ENCODE data around the gene ACVR2B.

Gene ACVR2B

GRCh38 chr3:38446085-38446686, 7.5 kb upstream of the ACVR2B start:
- H3K4me3 ChIP-seq (ENCODE audit: low read length), result no peak overlapping the region
- peaks cover 6% of the 10 kb centered on the region for H3K4me1 ChIP-seq (ENCODE audit: control insufficient read depth, insufficient read depth, low read length)
- no peak overlapping the region for H3K9ac ChIP-seq (ENCODE audit: low read length)
- H3K36me3 ChIP-seq (ENCODE audit: control insufficient read depth, insufficient read depth, low read length, severe bottlenecking), result no peaks in the 10 kb centered on the region
- H3K27me3 ChIP-seq (replicated peaks; ENCODE audit: control insufficient read depth, insufficient read depth, low read length), result no peaks in the 10 kb centered on the region
- H3K9me3 ChIP-seq (ENCODE audit: control insufficient read depth, low read length), result no peaks in the 10 kb centered on the region
- DNase-seq (ENCODE audit: low read depth), result no peak

- DNase-seq (ENCODE audit: low read depth), result no peak
- peaks cover 3% of the 10 kb centered on the region for H3K4me1 ChIP-seq (ENCODE audit: control insufficient read depth, insufficient read depth, low read length)
- H3K4me3 ChIP-seq (ENCODE audit: low read length), result no peak overlapping the region
- no peaks in the 10 kb centered on the region for H3K9me3 ChIP-seq (ENCODE audit: control insufficient read depth, low read length)
- H3K27me3 ChIP-seq (replicated peaks; ENCODE audit: control insufficient read depth, insufficient read depth, low read length), result no peaks in the 10 kb centered on the region
- H3K36me3 ChIP-seq (ENCODE audit: control insufficient read depth, insufficient read depth, low read length, severe bottlenecking), result no peaks in the 10 kb centered on the region
- no peak overlapping the region for H3K9ac ChIP-seq (ENCODE audit: low read length)
Measured at GRCh38 chr3:38446812-38447211, 6.9 kb upstream of the ACVR2B start.

- Histone ChIP-seq H3K4me1 (ENCODE audit: control insufficient read depth, insufficient read depth, low read length) (peaks cover 13% of the 10 kb centered on the region), H3K9me3 (ENCODE audit: control insufficient read depth, low read length) (no peaks in the 10 kb centered on the region), H3K9ac (ENCODE audit: low read length) (no peak overlapping the region), H3K36me3 (ENCODE audit: control insufficient read depth, insufficient read depth, low read length, severe bottlenecking) (no peaks in the 10 kb centered on the region), H3K4me3 (ENCODE audit: low read length) (no peak overlapping the region), H3K27me3 (replicated peaks; ENCODE audit: control insufficient read depth, insufficient read depth, low read length) (no peaks in the 10 kb centered on the region)
- DNase-seq (ENCODE audit: low read depth), result no peak
Measured at GRCh38 chr3:38450853-38451252, 2.8 kb upstream of the ACVR2B start.

GRCh38 chr3:38453913-38454177, 155 bp downstream of the ACVR2B start:
- H3K27me3 ChIP-seq (replicated peaks; ENCODE audit: control insufficient read depth, insufficient read depth, low read length), result no peaks in the 10 kb centered on the region
- peak overlapping the region; percentile 83 for H3K4me3 ChIP-seq (ENCODE audit: low read length)
- peaks cover 17% of the 10 kb centered on the region for H3K4me1 ChIP-seq (ENCODE audit: control insufficient read depth, insufficient read depth, low read length)
- peak overlapping the region; percentile 77 for H3K9ac ChIP-seq (ENCODE audit: low read length)
- no peaks in the 10 kb centered on the region for H3K36me3 ChIP-seq (ENCODE audit: control insufficient read depth, insufficient read depth, low read length, severe bottlenecking)
- no peak for DNase-seq (ENCODE audit: low read depth)
- no peaks in the 10 kb centered on the region for H3K9me3 ChIP-seq (ENCODE audit: control insufficient read depth, low read length)

GRCh38 chr3:38454178-38454883, 641 bp downstream of the ACVR2B start:
- Histone ChIP-seq H3K9me3 (ENCODE audit: control insufficient read depth, low read length) (no peaks in the 10 kb centered on the region), H3K9ac (ENCODE audit: low read length) (peak overlapping the region; percentile 77), H3K4me1 (ENCODE audit: control insufficient read depth, insufficient read depth, low read length) (peaks cover 22% of the 10 kb centered on the region), H3K4me3 (ENCODE audit: low read length) (peak overlapping the region; percentile 83), H3K36me3 (ENCODE audit: control insufficient read depth, insufficient read depth, low read length, severe bottlenecking) (no peaks in the 10 kb centered on the region), H3K27me3 (replicated peaks; ENCODE audit: control insufficient read depth, insufficient read depth, low read length) (no peaks in the 10 kb centered on the region)
- peak; percentile 61 for DNase-seq (ENCODE audit: low read depth)

- peak; percentile 70 for DNase-seq (ENCODE audit: low read depth)
- peak overlapping the region; percentile 77 for H3K9ac ChIP-seq (ENCODE audit: low read length)
- H3K4me3 ChIP-seq (ENCODE audit: low read length), result peak overlapping the region; percentile 83
- no peaks in the 10 kb centered on the region for H3K36me3 ChIP-seq (ENCODE audit: control insufficient read depth, insufficient read depth, low read length, severe bottlenecking)
- H3K9me3 ChIP-seq (ENCODE audit: control insufficient read depth, low read length), result no peaks in the 10 kb centered on the region
- H3K4me1 ChIP-seq (ENCODE audit: control insufficient read depth, insufficient read depth, low read length), result peaks cover 26% of the 10 kb centered on the region
- no peaks in the 10 kb centered on the region for H3K27me3 ChIP-seq (replicated peaks; ENCODE audit: control insufficient read depth, insufficient read depth, low read length)
Measured at GRCh38 chr3:38454884-38455638, 1.4 kb downstream of the ACVR2B start.

GRCh38 chr3:38455639-38456430, 2.1 kb downstream of the ACVR2B start:
- Histone ChIP-seq H3K4me3 (ENCODE audit: low read length) (peak overlapping the region; percentile 83), H3K4me1 (ENCODE audit: control insufficient read depth, insufficient read depth, low read length) (peaks cover 26% of the 10 kb centered on the region), H3K9ac (ENCODE audit: low read length) (peak overlapping the region; percentile 51), H3K36me3 (ENCODE audit: control insufficient read depth, insufficient read depth, low read length, severe bottlenecking) (no peaks in the 10 kb centered on the region), H3K27me3 (replicated peaks; ENCODE audit: control insufficient read depth, insufficient read depth, low read length) (no peaks in the 10 kb centered on the region), H3K9me3 (ENCODE audit: control insufficient read depth, low read length) (no peaks in the 10 kb centered on the region)
- DNase-seq (ENCODE audit: low read depth), result no peak

- H3K4me1 ChIP-seq (ENCODE audit: control insufficient read depth, insufficient read depth, low read length), result peaks cover 26% of the 10 kb centered on the region
- no peaks in the 10 kb centered on the region for H3K27me3 ChIP-seq (replicated peaks; ENCODE audit: control insufficient read depth, insufficient read depth, low read length)
- no peak overlapping the region for H3K4me3 ChIP-seq (ENCODE audit: low read length)
- H3K9me3 ChIP-seq (ENCODE audit: control insufficient read depth, low read length), result no peaks in the 10 kb centered on the region
- no peaks in the 10 kb centered on the region for H3K36me3 ChIP-seq (ENCODE audit: control insufficient read depth, insufficient read depth, low read length, severe bottlenecking)
- no peak overlapping the region for H3K9ac ChIP-seq (ENCODE audit: low read length)
- DNase-seq (ENCODE audit: low read depth), result no peak
Measured at GRCh38 chr3:38457111-38458003, 3.7 kb downstream of the ACVR2B start.

GRCh38 chr3:38458796-38459498, 5.3 kb downstream of the ACVR2B start:
- peak; percentile 79 for DNase-seq (ENCODE audit: low read depth)
- Histone ChIP-seq H3K27me3 (replicated peaks; ENCODE audit: control insufficient read depth, insufficient read depth, low read length) (no peaks in the 10 kb centered on the region), H3K4me3 (ENCODE audit: low read length) (no peak overlapping the region), H3K9ac (ENCODE audit: low read length) (no peak overlapping the region), H3K9me3 (ENCODE audit: control insufficient read depth, low read length) (no peaks in the 10 kb centered on the region), H3K4me1 (ENCODE audit: control insufficient read depth, insufficient read depth, low read length) (peaks cover 26% of the 10 kb centered on the region), H3K36me3 (ENCODE audit: control insufficient read depth, insufficient read depth, low read length, severe bottlenecking) (no peaks in the 10 kb centered on the region)

GRCh38 chr3:38459499-38460048, 5.9 kb downstream of the ACVR2B start:
- no peak for DNase-seq (ENCODE audit: low read depth)
- peaks cover 23% of the 10 kb centered on the region for H3K4me1 ChIP-seq (ENCODE audit: control insufficient read depth, insufficient read depth, low read length)
- no peak overlapping the region for H3K4me3 ChIP-seq (ENCODE audit: low read length)
- no peaks in the 10 kb centered on the region for H3K36me3 ChIP-seq (ENCODE audit: control insufficient read depth, insufficient read depth, low read length, severe bottlenecking)
- H3K9me3 ChIP-seq (ENCODE audit: control insufficient read depth, low read length), result no peaks in the 10 kb centered on the region
- no peak overlapping the region for H3K9ac ChIP-seq (ENCODE audit: low read length)
- H3K27me3 ChIP-seq (replicated peaks; ENCODE audit: control insufficient read depth, insufficient read depth, low read length), result no peaks in the 10 kb centered on the region
